ENCODE measurements around the gene TBP. TPM values are rescaled to one million over a fixed set of nuclear protein-coding genes. Genes with fewer than 3 reads are reported as not detected.

The TBP gene
- polyA plus RNA-seq, 2 of the 4 experiments (the other 2 are of a cell fraction) = 12.3 to 19.9 TPM

DNA sequence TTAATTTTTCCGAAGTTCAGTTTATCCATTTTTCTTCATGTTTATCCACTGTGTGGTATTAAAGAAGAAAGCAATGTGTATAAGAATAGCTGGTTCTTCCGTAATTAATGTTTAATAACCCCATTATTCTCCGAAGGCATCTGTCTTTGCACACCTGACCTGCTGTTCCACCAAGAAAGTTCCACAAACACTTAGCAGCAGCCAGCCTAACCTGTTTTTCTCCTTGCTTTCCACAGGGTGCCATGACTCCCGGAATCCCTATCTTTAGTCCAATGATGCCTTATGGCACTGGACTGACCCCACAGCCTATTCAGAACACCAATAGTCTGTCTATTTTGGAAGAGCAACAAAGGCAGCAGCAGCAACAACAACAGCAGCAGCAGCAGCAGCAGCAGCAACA, 7.4 kb downstream of the TBP start:
- Histone ChIP-seq H3K4me1 (no peaks in the 10 kb centered on the region), H3K4me2 (no peak overlapping the region), H3K27ac (no peak overlapping the region), H3K9me3 (no peaks in the 10 kb centered on the region), H3K4me3 (no peak overlapping the region)
- WGBS (ENCODE audit: missing lambda C conversion rate) = 87% methylated on average over 4 of the region's 4 CpGs
- TF ChIP-seq, protein P1, sequence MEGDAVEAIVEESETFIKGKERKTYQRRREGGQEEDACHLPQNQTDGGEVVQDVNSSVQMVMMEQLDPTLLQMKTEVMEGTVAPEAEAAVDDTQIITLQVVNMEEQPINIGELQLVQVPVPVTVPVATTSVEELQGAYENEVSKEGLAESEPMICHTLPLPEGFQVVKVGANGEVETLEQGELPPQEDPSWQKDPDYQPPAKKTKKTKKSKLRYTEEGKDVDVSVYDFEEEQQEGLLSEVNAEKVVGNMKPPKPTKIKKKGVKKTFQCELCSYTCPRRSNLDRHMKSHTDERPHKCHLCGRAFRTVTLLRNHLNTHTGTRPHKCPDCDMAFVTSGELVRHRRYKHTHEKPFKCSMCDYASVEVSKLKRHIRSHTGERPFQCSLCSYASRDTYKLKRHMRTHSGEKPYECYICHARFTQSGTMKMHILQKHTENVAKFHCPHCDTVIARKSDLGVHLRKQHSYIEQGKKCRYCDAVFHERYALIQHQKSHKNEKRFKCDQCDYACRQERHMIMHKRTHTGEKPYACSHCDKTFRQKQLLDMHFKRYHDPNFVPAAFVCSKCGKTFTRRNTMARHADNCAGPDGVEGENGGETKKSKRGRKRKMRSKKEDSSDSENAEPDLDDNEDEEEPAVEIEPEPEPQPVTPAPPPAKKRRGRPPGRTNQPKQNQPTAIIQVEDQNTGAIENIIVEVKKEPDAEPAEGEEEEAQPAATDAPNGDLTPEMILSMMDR (IDR thresholded peaks at IDR 0.05) = no peak
- no peak for TF ChIP-seq MAFK (IDR thresholded peaks at IDR 0.05; ENCODE audit: partially characterized antibody)
- no peak for TF ChIP-seq JUNB (IDR thresholded peaks at IDR 0.05)
- no peak for TF ChIP-seq ZNF302 (CRISPR knock-in tag; IDR thresholded peaks at IDR 0.05)
- no peak for TF ChIP-seq POLR2AphosphoS2 (conservative IDR thresholded peaks at IDR 0.05; ENCODE audit: low read length)
- no peak for TF ChIP-seq CBX2 (IDR thresholded peaks at IDR 0.05; ENCODE audit: borderline replicate concordance, low read depth)
- no peak for FAIRE-seq
- POLR2A ChIA-PET = no interaction called here
- no peak for ATAC-seq
- CTCF ChIA-PET = no interaction called here
- no peak for DNase-seq (ENCODE audit: low read depth in 1 of 2, low spot score in 1 of 2)

DNA sequence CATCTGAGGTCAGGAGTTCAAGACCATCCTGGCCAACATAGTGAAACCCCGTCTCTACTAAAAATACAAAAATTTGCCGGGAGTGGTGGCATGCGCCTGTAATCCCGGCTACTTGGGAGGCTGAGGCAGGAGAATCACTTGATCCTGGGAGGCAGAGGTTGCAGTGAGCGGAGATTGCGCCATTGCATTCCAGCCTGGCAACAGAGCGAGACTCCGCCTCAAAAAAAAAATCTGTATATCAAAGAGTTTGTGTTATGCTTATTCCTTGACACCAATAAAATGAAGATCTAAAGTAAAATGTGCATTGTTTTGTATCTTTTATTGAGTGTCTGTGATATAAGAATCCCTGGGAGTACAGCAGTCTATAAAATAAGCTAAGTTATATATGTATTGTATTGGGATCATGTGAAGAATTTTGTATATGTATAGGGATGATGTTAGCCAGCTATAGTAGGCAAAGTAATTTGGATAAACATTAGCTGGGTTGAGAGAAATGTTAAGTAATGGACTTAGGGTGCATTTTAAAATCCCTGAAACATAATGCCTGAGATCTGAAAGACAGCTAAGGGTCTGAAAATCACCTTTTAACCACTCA, 10.9 kb downstream of the TBP start:
- WGBS (ENCODE audit: missing lambda C conversion rate) = 85% methylated on average over 4 of the region's 8 CpGs
- H3K9me3 ChIP-seq = no peaks in the 10 kb centered on the region
- CTCF ChIA-PET = no interaction called here

DNA sequence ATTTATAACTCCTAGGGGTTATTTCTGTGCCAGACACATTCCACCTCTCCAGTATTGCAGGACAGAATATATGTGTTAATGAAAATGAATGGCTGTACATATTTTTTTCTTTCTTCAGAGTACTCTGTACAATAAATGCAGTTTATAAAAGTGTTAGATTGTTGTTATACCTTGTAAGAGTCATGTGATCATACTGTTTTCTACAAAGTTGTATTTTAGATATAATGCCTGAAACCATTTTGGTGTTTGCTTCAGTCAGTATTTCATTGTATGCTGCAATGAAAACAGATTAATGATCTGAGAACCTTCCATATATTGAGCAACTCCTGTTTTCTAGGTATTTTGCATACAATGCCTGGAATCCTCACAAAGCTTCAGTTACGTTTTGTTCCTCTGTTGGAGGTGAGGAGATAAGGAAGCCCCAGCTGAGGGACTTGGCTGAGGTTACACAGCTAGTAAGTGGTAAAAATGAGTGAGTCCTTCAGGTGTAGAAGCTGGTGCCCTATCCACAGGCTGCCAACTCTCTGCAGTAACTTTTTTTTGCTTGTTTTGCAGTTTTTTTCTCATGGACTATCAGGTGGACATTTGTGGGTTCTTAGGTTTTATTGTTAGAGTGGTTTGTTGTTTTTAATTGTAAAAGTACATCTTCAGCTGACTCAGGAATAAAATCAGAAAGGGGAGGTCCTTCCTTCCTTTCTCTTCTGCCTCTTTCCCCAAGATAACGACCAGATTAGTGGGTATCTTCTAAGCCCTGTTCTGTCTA, 18.7 kb downstream of the TBP start:
- Histone ChIP-seq H3K4me2 (no peak overlapping the region), H3K4me1 (no peaks in the 10 kb centered on the region), H3K27ac (no peak overlapping the region), H3K9me3 (no peaks in the 10 kb centered on the region), H3K4me3 (no peak overlapping the region)
- POLR2A ChIA-PET = no interaction called here
- ATAC-seq = no peak
- TF ChIP-seq GATA3 (IDR thresholded peaks at IDR 0.05; ENCODE audit: borderline replicate concordance) (no peak), MAFK (IDR thresholded peaks at IDR 0.05; ENCODE audit: partially characterized antibody) (peak; percentile 32)
- CTCF ChIA-PET = no interaction called here
- no peak for DNase-seq (ENCODE audit: low read depth in 1 of 2, low spot score in 1 of 2)
- 97% methylated on average over 2 of the region's 2 CpGs for WGBS (ENCODE audit: missing lambda C conversion rate)
- FAIRE-seq = no peak

More for the DNA sequence above, 10.9 kb downstream of the TBP start:
- Histone ChIP-seq H3K4me2 (no peak overlapping the region), H3K4me1 (no peaks in the 10 kb centered on the region), H3K27ac (no peak overlapping the region), H3K4me3 (no peak overlapping the region)
- DNase-seq (ENCODE audit: low read depth in 1 of 2, low spot score in 1 of 2) (no peak), ATAC-seq (no peak), FAIRE-seq (no peak)
- TF ChIP-seq FOXS1 (CRISPR knock-in tag; IDR thresholded peaks at IDR 0.05) = no peak
- no peak for TF ChIP-seq RARB (CRISPR knock-in tag; IDR thresholded peaks at IDR 0.05)
- TF ChIP-seq FOSL2 (IDR thresholded peaks at IDR 0.05) = no peak
- no peak for TF ChIP-seq FOSL2 (CRISPR knock-in tag; IDR thresholded peaks at IDR 0.05)
- POLR2A ChIA-PET = no interaction called here

GRCh38 chr6:170575250-170575649, 21.1 kb downstream of the TBP start:
- ATAC-seq (peak; percentile 73 to 78; a peak in 5 of 6 replicates), DNase-seq (ENCODE audit: low read depth in 1 of 2, low spot score in 1 of 2) (peak in 1 of 2 experiments; percentile 24), FAIRE-seq (no peak)
- Histone ChIP-seq H3K4me1 (no peaks in the 10 kb centered on the region), H3K27ac (no peak overlapping the region), H3K4me3 (no peak overlapping the region), H3K9me3 (no peaks in the 10 kb centered on the region), H3K4me2 (no peak overlapping the region)
- ChIA-PET CTCF (interaction anchor here (1.5 kb wide), 1 partner anchor 9 kb away, joined by 5 read pairs; the partner anchor contains the start of gene PDCD2), POLR2A (no interaction called here)
- TF ChIP-seq, protein P1 (IDR thresholded peaks at IDR 0.05) = peak; percentile 23; the same call in 1 of the 3 replicates
- TF ChIP-seq JUNB (IDR thresholded peaks at IDR 0.05) = no peak
- WGBS (ENCODE audit: missing lambda C conversion rate) = 64% methylated on average over 1 of the region's 1 CpG
